Measurements from ENCODE around the gene TBX10.
"Not testable (repeated sequence)": the region's sequence is repeated elsewhere in the genome, so short reads cannot be mapped to it uniquely, and the experiment has no call there.

The TBX10 gene

GRCh38 chr11:67597458-67597857, 42.1 kb downstream of the TBX10 start:
- not testable (repeated sequence) for DNase-seq

GRCh38 chr11:67596753-67597300, 42.7 kb downstream of the TBX10 start:
- no peak for DNase-seq

- no peak for DNase-seq
Observed at GRCh38 chr11:67594480-67594879, 45.1 kb downstream of the TBX10 start.

GRCh38 chr11:67593565-67593905, 46.0 kb downstream of the TBX10 start:
- no peak for DNase-seq

- DNase-seq = no peak
Observed at GRCh38 chr11:67592880-67593564, 46.5 kb downstream of the TBX10 start.

- DNase-seq = not testable (repeated sequence)
Observed at GRCh38 chr11:67588899-67589415, 50.6 kb downstream of the TBX10 start.

GRCh38 chr11:67588136-67588503, 51.4 kb downstream of the TBX10 start:
- no peak for DNase-seq

- DNase-seq = no peak
Observed at GRCh38 chr11:67586568-67587250, 52.9 kb downstream of the TBX10 start.

- no peak for DNase-seq
Observed at GRCh38 chr11:67585911-67586310, 53.7 kb downstream of the TBX10 start.

GRCh38 chr11:67584881-67585873, 54.4 kb downstream of the TBX10 start:
- DNase-seq = peak in 1 of 5 experiments; percentile 26

GRCh38 chr11:67584205-67584880, 55.2 kb downstream of the TBX10 start:
- DNase-seq = peak in 2 of 5 experiments; percentile 7 to 43

- DNase-seq = peak; percentile 58 to 81 (median 69)
Observed at GRCh38 chr11:67583247-67584204, 56.0 kb downstream of the TBX10 start, which contains the start of gene GSTP1. GSTP1 (plus strand) TSS chr11:67583812; CDS start chr11:67583844, 32 bp downstream.

- no peak for DNase-seq
Observed at GRCh38 chr11:67582011-67582410, 57.6 kb downstream of the TBX10 start.

GRCh38 chr11:67581469-67581868, 58.1 kb downstream of the TBX10 start:
- DNase-seq = no peak
